Stimulated activated memory B cell treated with anti-CD40 and anti-IgM and Interleukin-4, amounts not matched to agents 10 μg/mL and 1 μg/mL and 100 μg/mL, for 72 hours (primary cell): ENCODE results near the gene CCDC183.
A peak's percentile ranks its signal among the peaks of the same experiment; 100 is the strongest.
"Not testable (repeated sequence)": the region's sequence is repeated elsewhere in the genome, so short reads cannot be mapped to it uniquely, and the experiment has no call there.

ENCODE experiments used
- ATAC-seq: fragments of 150-1000 bp; cut with Tn5 transposase; 2 replicates; pipeline ENCODE4 v1.10.0; 2021
- H3K27ac Mint-ChIP-seq: one replicate; pipeline ENCODE4 v1.8.0; 2022; ENCODE audit warnings: mild to moderate bottlenecking, mixed read lengths
- H3K27me3 Mint-ChIP-seq: one replicate; pipeline ENCODE4 v1.8.0; 2022; ENCODE audit warnings: mixed read lengths
- H3K36me3 Mint-ChIP-seq: one replicate; pipeline ENCODE4 v1.8.0; 2022; ENCODE audit warnings: mixed read lengths
- H3K4me1 Mint-ChIP-seq: one replicate; pipeline ENCODE4 v1.8.0; 2022; ENCODE audit warnings: mixed read lengths
- H3K4me3 Mint-ChIP-seq: one replicate; pipeline ENCODE4 v1.8.0; 2022; ENCODE audit warnings: mild to moderate bottlenecking, moderate library complexity, mixed read lengths
- H3K9me3 Mint-ChIP-seq: one replicate; pipeline ENCODE4 v1.8.0; 2022; ENCODE audit warnings: mixed read lengths

CCDC183 gene

DNA sequence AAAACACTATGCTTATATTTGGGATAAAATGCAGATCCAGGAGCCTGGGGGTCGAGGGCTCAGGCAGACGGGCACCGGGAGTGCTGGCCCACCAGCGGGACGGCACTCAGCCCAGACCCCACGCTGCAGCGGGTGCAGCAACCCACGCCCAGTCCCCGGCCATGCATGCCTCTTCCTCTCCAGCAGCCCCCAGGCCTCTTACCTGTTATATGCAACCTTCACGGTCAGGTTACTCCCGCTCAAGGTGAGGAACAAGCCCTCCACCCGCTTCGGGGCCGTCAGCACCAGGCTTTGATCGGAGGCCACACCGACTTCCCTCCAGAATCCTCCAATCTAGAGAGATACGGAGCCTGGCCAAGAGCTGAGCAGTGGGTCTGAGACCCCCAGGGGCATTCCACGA is 39.3 kb upstream of the CCDC183 start:
- H3K27ac Mint-ChIP-seq: peak overlapping the region; percentile 53
- H3K4me3 Mint-ChIP-seq: no peak overlapping the region
- peaks cover 15% of the 10 kb centered on the region for H3K9me3 Mint-ChIP-seq

DNA sequence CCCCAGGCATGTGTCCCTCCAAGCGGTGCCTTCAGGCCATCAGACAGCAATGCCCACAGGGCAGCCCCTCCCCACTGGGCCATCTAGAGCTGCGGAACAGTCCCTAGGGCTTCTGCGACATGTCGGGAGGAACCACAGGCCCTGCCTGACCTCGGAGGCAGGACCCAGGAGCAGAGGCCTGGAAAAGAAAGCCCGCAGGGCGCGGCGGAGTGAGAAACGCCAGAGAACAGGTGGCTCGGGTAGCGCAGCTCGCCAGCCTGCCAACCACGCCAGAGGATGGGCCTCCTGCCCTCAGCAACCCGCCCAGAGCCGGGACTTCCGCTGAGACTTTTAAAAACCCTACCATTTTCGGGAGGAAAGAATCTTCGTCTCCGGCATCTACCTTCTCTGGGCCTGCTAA is 38.8 kb upstream of the CCDC183 start:
- Mint-ChIP-seq H3K4me3 (peak overlapping the region; percentile 43), H3K27me3 (no peaks in the 10 kb centered on the region), H3K9me3 (peaks cover 14% of the 10 kb centered on the region), H3K4me1 (peaks cover 29% of the 10 kb centered on the region), H3K27ac (peak overlapping the region; percentile 53), H3K36me3 (peaks cover 12% of the 10 kb centered on the region)
- ATAC-seq: no peak

More for the DNA sequence above, 39.3 kb upstream of the CCDC183 start:
- Mint-ChIP-seq H3K4me1 (peaks cover 29% of the 10 kb centered on the region), H3K36me3 (peaks cover 15% of the 10 kb centered on the region), H3K27me3 (no peaks in the 10 kb centered on the region)
- no peak for ATAC-seq

DNA sequence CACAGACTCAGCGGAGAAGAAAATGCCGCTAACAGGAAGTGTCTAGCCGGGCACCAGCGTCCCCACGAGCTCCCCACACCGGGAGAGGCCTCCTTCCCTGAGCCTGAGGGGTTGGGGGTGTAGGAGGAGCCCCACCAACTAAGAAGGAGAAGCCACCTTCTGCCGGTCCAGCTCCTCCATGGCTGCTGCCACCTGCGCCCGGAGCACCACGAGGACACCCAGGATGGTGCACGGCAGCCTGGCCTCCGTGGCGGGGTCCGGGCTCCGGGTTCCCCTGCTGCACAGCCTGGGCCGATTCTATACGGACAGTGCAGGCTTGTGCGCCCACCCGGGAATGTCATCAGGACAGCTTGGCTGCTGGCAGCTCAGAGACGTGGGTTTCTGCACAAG is 38.4 kb upstream of the CCDC183 start:
- Mint-ChIP-seq H3K36me3 (peaks cover 8% of the 10 kb centered on the region), H3K9me3 (peaks cover 10% of the 10 kb centered on the region), H3K4me3 (peak overlapping the region; percentile 43), H3K27me3 (no peaks in the 10 kb centered on the region), H3K4me1 (peaks cover 29% of the 10 kb centered on the region), H3K27ac (peak overlapping the region; percentile 53)
- ATAC-seq: peak; percentile 4

GRCh38 chr9:136759001-136759400 is 37.1 kb upstream of the CCDC183 start:
- H3K9me3 Mint-ChIP-seq: peaks cover 10% of the 10 kb centered on the region
- no peaks in the 10 kb centered on the region for H3K27me3 Mint-ChIP-seq
- peaks cover 29% of the 10 kb centered on the region for H3K4me1 Mint-ChIP-seq
- ATAC-seq: no peak
- peak overlapping the region; percentile 63 for H3K27ac Mint-ChIP-seq
- H3K36me3 Mint-ChIP-seq: peaks cover 6% of the 10 kb centered on the region
- H3K4me3 Mint-ChIP-seq: no peak overlapping the region

DNA sequence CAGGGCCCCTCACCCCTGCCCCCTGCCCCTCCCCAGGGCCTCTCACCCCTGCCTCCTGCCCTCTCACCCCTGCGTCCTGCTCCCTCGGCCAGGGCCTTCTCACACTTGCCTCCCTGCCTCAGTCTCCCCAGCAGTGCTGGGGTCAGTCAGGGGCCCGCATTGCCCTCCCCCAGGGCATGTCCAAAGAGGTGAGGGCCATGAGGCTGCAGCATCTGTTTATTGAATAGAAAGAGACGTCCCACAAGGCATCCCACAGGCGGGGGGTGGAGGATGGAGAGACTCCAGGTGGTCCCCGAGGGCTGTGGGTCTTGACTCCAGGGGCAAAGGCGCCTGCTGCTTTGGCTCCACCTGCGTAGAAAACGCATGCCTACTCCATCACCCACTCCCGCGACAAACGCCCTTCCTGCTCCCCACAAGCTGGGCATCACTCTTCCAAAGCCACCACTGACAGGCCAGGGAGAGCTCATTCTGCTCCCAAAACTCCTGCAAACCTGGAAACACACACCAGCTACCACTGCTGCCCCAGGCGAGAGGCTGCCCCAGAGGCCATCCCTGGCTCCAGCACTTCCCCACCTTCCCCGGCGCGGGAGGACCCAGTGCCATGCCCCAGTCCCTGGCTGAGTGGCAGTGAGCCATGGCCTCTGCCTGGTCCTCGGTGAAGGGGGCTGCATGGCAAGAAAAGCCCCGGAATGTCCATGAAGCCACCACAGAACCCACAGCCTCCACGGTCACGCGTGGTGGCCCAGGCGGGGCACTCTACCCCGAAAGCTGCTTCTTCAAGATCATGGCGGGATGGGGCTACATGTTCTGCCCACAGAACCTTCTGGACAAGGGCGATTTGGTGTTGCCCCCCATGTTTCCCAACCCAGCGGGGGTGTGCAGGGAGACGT is 36.5 kb upstream of the CCDC183 start:
- Mint-ChIP-seq H3K4me1 (peaks cover 29% of the 10 kb centered on the region), H3K4me3 (no peak overlapping the region), H3K27ac (peak overlapping the region; percentile 63), H3K9me3 (peaks cover 10% of the 10 kb centered on the region), H3K36me3 (peaks cover 6% of the 10 kb centered on the region), H3K27me3 (no peaks in the 10 kb centered on the region)
- ATAC-seq: no peak

DNA sequence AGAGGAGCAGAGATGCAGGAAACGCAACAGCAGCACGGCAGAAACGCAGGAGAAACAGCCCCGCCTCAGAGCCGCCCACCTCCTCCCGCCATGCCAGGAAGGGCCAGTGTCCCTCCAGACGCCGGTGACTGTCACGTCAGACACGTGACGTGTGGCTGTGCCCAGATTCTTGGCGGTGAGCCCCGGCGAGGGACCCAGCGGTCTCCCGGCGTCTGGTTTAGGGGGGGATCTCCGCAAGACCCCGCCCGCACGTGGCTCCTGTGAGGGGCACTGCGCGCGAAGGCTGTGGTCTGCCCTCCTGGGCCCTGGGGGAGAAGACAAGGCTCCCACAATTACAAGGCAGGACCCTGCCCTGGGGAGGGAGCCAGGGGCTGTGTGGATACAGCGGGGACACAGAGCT is 35.7 kb upstream of the CCDC183 start:
- H3K9me3 Mint-ChIP-seq: peaks cover 8% of the 10 kb centered on the region
- H3K4me1 Mint-ChIP-seq: peaks cover 33% of the 10 kb centered on the region
- peak overlapping the region; percentile 67 for H3K27ac Mint-ChIP-seq
- H3K36me3 Mint-ChIP-seq: peaks cover 4% of the 10 kb centered on the region
- no peak overlapping the region for H3K4me3 Mint-ChIP-seq
- ATAC-seq: no peak
- no peaks in the 10 kb centered on the region for H3K27me3 Mint-ChIP-seq

GRCh38 chr9:136760834-136761544 is 35.1 kb upstream of the CCDC183 start:
- H3K27me3 Mint-ChIP-seq, H3K36me3 Mint-ChIP-seq, H3K9me3 Mint-ChIP-seq, H3K4me3 Mint-ChIP-seq, ATAC-seq: not testable (repeated sequence)
- Mint-ChIP-seq H3K27ac (peak overlapping the region; percentile 67), H3K4me1 (peaks cover 38% of the 10 kb centered on the region)

DNA sequence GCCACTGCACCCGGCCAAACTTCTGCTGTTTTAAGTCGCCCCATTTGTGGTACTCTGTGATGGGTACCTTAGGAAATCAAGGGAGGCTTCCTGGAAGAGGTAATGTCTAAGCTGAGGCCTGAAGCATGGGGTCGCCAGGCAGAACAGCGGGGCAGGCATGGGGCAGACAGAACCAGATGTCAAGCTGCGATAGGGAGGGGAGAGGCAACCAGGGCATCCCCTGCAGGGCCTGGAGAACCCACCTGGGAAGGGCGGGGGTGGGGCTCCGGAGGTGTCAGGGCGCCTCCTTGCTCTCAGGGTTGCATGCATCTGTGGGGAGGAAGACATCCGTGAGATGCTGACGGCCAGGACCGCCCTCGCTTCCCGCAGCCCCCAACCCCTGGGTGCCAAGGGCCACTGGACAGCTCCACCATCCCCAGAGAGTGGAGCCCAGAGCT is 34.6 kb upstream of the CCDC183 start:
- peaks cover 44% of the 10 kb centered on the region for H3K4me1 Mint-ChIP-seq
- H3K27ac Mint-ChIP-seq: no peak overlapping the region
- no peak for ATAC-seq
- no peaks in the 10 kb centered on the region for H3K9me3 Mint-ChIP-seq
- no peaks in the 10 kb centered on the region for H3K27me3 Mint-ChIP-seq
- H3K36me3 Mint-ChIP-seq: no peaks in the 10 kb centered on the region
- H3K4me3 Mint-ChIP-seq: no peak overlapping the region

- ATAC-seq: no peak
- Mint-ChIP-seq H3K4me1 (peaks cover 51% of the 10 kb centered on the region), H3K36me3 (no peaks in the 10 kb centered on the region), H3K9me3 (no peaks in the 10 kb centered on the region), H3K4me3 (no peak overlapping the region), H3K27me3 (no peaks in the 10 kb centered on the region), H3K27ac (no peak overlapping the region)
These were observed 33.9 kb upstream of the CCDC183 start for GRCh38 chr9:136762221-136762691.

DNA sequence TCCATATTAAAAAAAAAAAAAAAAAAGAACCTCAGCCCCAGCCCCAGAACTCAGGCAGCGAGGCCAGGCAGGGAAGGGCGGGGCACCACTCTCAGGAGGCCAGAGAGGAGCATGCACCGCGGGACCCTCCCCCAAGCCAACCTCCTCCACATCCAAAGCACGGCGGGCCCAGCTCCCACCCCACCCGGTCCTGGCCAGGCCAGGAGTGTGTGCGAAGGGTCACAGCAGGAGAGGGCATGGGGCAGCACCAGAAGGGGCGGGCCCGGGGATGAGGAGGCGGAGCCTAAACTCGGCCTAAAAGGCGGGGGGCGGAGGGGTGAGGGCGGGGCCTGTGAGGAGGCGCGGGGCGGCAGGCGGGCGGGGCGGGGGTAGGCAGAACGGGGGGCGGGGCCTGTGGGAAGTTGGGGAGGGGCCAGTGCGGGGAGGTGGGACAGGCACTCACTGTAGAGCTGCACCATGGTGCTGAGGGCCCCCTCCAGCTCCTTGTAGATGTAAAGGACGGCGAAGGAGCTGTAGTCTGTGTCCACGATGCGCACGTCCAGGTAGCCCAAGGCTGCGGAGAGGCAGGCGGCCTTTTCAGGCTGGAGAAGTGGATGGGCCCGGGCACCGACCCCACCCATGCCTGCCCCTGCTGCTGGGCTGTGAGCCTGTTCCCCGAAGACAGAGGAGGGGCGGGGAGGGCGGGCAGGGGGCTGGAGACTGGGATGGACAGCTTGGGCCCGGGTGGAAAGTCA is 33.1 kb upstream of the CCDC183 start:
- no peaks in the 10 kb centered on the region for H3K9me3 Mint-ChIP-seq

DNA sequence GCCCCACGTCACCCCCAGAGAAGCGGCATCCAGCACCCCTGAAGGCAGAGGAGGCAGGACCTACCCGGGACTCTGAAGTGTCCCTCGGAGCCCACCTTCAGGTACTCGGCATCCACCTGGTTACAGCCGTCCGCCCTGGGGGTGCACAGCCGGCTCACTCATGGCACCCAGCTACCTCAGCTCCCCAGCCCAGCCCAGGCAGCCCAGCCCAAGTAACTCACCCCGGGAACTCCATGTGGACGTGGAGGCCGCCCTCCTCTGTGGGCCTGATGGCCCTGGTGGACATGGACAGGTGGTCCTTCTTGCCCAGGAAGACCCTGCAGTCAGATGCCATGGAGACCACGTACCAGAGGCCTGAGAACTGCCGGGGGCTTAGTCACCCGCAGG is 32.5 kb upstream of the CCDC183 start:
- Mint-ChIP-seq H3K27ac (no peak overlapping the region), H3K36me3 (no peaks in the 10 kb centered on the region), H3K4me3 (no peak overlapping the region), H3K27me3 (no peaks in the 10 kb centered on the region), H3K4me1 (peaks cover 57% of the 10 kb centered on the region), H3K9me3 (no peaks in the 10 kb centered on the region)
- no peak for ATAC-seq

More for the DNA sequence above, 33.1 kb upstream of the CCDC183 start:
- H3K36me3 Mint-ChIP-seq: no peaks in the 10 kb centered on the region
- no peaks in the 10 kb centered on the region for H3K27me3 Mint-ChIP-seq
- no peak overlapping the region for H3K4me3 Mint-ChIP-seq
- no peak for ATAC-seq
- peaks cover 56% of the 10 kb centered on the region for H3K4me1 Mint-ChIP-seq
- H3K27ac Mint-ChIP-seq: no peak overlapping the region

DNA sequence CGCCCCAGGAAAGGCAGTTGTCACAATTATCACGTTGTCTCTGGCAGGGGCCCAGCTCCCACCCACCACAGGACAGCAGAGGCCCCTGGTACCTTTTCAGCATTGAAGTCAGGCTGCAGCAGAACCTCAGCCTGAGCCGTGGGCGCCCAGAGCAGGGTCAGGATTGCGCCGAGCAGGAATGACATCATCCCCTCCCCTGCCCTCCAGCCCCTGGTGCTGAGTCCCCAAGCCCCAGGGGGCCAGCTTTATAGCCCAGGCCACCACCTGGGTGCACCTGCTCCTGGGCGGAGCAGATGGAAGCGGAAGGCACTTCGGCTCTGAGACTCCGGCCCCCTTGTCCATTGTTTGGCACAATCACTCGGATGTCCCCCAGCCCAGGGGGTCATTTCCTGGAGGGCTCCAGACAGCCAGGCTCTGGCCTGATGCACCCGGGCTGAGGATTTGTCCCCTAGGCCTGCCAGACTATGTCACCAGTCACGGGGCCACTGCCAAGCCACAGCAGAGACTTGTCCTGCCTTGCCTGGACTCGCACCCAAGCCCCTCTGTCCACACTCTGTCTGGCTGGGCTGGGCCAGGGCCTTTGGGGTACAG is 31.7 kb upstream of the CCDC183 start, which contains the start of gene LCN15:
TSS of gene LCN15 (minus strand) at position 218 of the 591 bp plus-strand sequence. CDS start at position 188, 30 bp downstream.
- Mint-ChIP-seq H3K27me3 (peaks cover under 1% of the 10 kb centered on the region), H3K4me1 (peaks cover 58% of the 10 kb centered on the region), H3K9me3 (no peaks in the 10 kb centered on the region), H3K4me3 (no peak within 1 kb of the TSS), H3K36me3 (no peaks in the 10 kb centered on the region), H3K27ac (peak within 1 kb of the TSS; percentile 81)
- no peak for ATAC-seq

DNA sequence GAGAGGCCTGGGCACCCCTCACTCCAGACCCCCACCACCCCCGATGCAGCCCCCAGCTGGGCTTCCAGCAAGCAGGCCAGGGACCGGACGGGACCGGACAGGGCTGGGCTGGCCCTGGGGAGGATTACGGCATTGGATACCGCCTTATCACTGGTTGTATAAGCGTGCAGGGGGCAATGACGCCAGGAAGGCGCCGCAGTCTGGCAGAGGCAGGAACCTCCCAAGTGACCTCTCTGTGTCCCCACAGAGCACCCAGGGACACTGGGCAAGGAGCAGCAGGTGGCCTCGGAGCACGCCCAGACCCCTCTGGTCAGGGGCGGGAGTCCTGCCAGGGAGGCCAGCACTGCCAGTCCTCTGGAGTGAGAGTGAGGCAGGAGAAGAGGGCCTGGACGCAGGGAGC is 31.1 kb upstream of the CCDC183 start:
- peaks cover 57% of the 10 kb centered on the region for H3K4me1 Mint-ChIP-seq
- no peak overlapping the region for H3K4me3 Mint-ChIP-seq
- peak overlapping the region; percentile 81 for H3K27ac Mint-ChIP-seq
- H3K27me3 Mint-ChIP-seq: peaks cover 7% of the 10 kb centered on the region
- no peaks in the 10 kb centered on the region for H3K9me3 Mint-ChIP-seq
- H3K36me3 Mint-ChIP-seq: no peaks in the 10 kb centered on the region
- no peak for ATAC-seq

DNA sequence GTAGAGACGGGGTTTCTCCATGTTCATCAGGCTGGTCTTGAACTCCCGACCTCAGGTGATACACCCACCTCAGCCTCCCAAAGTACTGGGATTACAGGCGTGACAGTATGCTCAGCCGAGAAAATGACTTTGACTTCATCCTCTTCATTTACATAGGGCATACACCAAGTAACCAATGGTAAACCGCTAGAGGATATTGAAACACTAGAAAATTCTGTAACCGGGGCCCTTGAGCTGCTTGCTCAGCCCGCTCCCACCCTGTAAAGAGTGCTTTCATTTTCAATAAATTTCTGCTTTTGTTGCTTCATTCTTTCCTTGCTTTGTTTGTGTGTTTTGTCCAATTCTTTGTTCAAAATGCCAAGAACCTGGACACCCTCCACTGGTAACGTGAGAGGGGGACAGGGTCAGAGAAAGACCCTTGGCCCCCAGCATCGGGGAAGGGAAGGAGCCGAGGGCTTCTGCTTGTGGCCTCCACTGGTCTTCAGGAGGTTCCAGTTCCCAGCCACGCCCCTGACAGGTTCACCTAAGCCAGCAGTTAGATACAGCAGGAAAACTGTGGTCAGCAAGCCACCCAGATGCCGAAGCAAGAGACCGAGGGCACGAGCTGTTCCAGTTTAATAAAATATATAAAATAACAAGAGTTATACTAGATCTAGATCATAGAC is 30.3 kb upstream of the CCDC183 start:
- not testable (repeated sequence) for H3K9me3 Mint-ChIP-seq, H3K36me3 Mint-ChIP-seq, H3K27me3 Mint-ChIP-seq
- peak overlapping the region; percentile 81 for H3K27ac Mint-ChIP-seq
- H3K4me3 Mint-ChIP-seq: peak overlapping the region; percentile 65
- peaks cover 49% of the 10 kb centered on the region for H3K4me1 Mint-ChIP-seq
- ATAC-seq: peak; percentile 66
